ENCODE results near the gene TFAM.

Gene TFAM

GRCh38 chr10:58350023-58350422 lies 35.2 kb upstream of the TFAM start:
- POLR2A ChIA-PET (ENCODE audit: low non-redundant PET): no interaction called here
- TF ChIP-seq, protein P1, sequence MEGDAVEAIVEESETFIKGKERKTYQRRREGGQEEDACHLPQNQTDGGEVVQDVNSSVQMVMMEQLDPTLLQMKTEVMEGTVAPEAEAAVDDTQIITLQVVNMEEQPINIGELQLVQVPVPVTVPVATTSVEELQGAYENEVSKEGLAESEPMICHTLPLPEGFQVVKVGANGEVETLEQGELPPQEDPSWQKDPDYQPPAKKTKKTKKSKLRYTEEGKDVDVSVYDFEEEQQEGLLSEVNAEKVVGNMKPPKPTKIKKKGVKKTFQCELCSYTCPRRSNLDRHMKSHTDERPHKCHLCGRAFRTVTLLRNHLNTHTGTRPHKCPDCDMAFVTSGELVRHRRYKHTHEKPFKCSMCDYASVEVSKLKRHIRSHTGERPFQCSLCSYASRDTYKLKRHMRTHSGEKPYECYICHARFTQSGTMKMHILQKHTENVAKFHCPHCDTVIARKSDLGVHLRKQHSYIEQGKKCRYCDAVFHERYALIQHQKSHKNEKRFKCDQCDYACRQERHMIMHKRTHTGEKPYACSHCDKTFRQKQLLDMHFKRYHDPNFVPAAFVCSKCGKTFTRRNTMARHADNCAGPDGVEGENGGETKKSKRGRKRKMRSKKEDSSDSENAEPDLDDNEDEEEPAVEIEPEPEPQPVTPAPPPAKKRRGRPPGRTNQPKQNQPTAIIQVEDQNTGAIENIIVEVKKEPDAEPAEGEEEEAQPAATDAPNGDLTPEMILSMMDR (conservative IDR thresholded peaks at IDR 0.05; ENCODE audit: low read depth): no peak
- no peak overlapping the region for H3K27ac ChIP-seq
- no peak for DNase-seq (ENCODE audit: low spot score)
- CTCF ChIA-PET: no interaction called here

- ChIA-PET POLR2A (ENCODE audit: low non-redundant PET) (no interaction called here), CTCF (no interaction called here)
- no peak overlapping the region for H3K27ac ChIP-seq
- TF ChIP-seq, protein P1 (conservative IDR thresholded peaks at IDR 0.05; ENCODE audit: low read depth): no peak
- no peak for DNase-seq (ENCODE audit: low spot score)
Observed at GRCh38 chr10:58350619-58351323, 34.4 kb upstream of the TFAM start.

GRCh38 chr10:58351616-58352578 lies 33.3 kb upstream of the TFAM start:
- TF ChIP-seq, protein P1 (conservative IDR thresholded peaks at IDR 0.05; ENCODE audit: low read depth): no peak
- no peak for DNase-seq (ENCODE audit: low spot score)
- CTCF ChIA-PET: no interaction called here
- POLR2A ChIA-PET (ENCODE audit: low non-redundant PET): no interaction called here
- H3K27ac ChIP-seq: no peak overlapping the region

DNA sequence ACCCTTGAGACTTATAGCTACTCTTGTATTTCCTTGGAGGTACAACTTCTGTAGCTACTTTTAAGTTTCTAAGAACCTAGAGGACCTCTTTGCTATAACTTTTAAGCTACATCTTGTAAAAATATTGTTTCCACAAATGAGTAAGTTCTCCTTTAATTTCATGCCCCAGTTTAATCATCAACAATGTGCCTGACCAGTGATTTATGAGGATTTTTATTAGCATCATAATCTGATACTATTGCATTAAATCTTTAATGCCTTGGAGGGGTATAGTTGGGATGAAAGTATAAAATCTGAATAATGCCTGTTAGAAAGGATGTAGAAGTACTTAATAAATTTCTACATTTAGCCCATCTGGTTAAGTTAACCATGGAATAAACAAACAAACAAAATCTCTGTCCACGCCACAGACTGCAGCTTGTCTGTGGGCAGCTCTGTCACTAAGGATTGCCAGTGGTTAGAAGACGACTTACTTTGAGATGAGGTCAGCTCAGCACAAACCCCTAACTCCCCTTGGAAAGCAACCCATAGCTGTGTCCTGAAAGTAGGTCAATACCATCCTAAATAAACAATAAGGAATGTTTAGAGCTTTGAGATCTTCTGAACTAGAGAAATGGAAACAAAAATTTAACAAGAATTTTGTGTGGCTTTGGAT lies 32.1 kb upstream of the TFAM start:
- POLR2A ChIA-PET (ENCODE audit: low non-redundant PET): no interaction called here
- CTCF ChIA-PET: no interaction called here
- TF ChIP-seq, protein P1 (conservative IDR thresholded peaks at IDR 0.05; ENCODE audit: low read depth): no peak
- DNase-seq (ENCODE audit: low spot score): no peak
- H3K27ac ChIP-seq: no peak overlapping the region

DNA sequence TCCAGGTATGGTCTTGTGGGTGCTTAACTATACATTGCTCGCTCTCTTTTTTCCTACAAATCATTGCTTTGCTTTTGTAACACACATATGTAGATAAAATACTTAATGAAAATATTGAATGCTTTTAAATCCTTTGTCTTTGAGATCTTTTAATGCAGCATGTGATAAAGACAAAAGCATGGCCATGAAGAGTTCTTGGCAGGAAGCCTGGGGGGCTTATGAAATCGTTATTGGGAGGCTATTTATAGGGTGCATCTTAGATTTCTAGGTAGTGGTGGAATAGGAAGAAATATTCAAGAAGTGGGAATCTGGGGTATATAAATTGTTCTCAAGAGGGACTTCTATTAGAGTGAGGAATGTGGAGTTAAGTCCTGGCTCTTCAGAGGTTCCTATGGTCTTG lies 28.5 kb upstream of the TFAM start:
- CTCF ChIA-PET: no interaction called here
- TF ChIP-seq, protein P1 (conservative IDR thresholded peaks at IDR 0.05; ENCODE audit: low read depth): no peak

GRCh38 chr10:58358314-58358933 lies 26.8 kb upstream of the TFAM start:
- TF ChIP-seq, protein P1 (conservative IDR thresholded peaks at IDR 0.05; ENCODE audit: low read depth): no peak
- no peak overlapping the region for H3K27ac ChIP-seq
- CTCF ChIA-PET: no interaction called here
- DNase-seq (ENCODE audit: low spot score): no peak
- POLR2A ChIA-PET (ENCODE audit: low non-redundant PET): no interaction called here

More for the DNA sequence above, 28.5 kb upstream of the TFAM start:
- DNase-seq (ENCODE audit: low spot score): no peak
- POLR2A ChIA-PET (ENCODE audit: low non-redundant PET): no interaction called here
- no peak overlapping the region for H3K27ac ChIP-seq
